ENCODE measurements around the gene DCAF17. TPM values are rescaled to one million over a fixed set of nuclear protein-coding genes. Genes with fewer than 3 reads are reported as not detected.
A peak's percentile ranks its signal among the peaks of the same experiment; 100 is the strongest.

DCAF17 gene
- total and polyA plus RNA-seq, 2 of the 13 experiments (the other 11 are each of a cell fraction or from before 2014, with no cell fraction given): 13.7 to 30.0 TPM

DNA sequence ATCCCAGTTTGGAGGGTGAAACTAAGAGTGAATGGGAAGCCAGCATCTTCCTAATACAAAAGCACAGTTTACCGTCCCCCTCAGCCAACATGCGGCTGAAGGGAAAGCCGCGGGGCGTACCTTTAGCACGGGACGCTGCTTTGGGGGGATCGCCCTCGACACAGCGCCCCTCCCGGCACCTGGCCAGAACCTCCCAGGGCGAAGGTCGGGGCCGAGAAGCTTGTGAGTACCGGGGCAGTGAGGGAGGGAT is 338 bp upstream of the DCAF17 start, which contains the start of gene METTL8 (continued):
- no peak for TF ChIP-seq CBX1 (IDR thresholded peaks at IDR 0.05; ENCODE audit: low read depth)
- peak; percentile 98 for TF ChIP-seq ZBTB7B (CRISPR knock-in tag; IDR thresholded peaks at IDR 0.05)
- TF ChIP-seq ESRRA (CRISPR knock-in tag; IDR thresholded peaks at IDR 0.05; ENCODE audit: low read depth): peak; percentile 44; the same call in 1 of the 2 replicates
- TF ChIP-seq SMAD1 (CRISPR knock-in tag; IDR thresholded peaks at IDR 0.05; ENCODE audit: borderline replicate concordance, low read depth): 0 out of 2 replicates have a peak, but pooled peaks have one; percentile 38
- TF ChIP-seq ZNF749 (CRISPR knock-in tag; IDR thresholded peaks at IDR 0.05; ENCODE audit: borderline replicate concordance): no peak
- TF ChIP-seq ATF7-NPFF (CRISPR knock-in tag; IDR thresholded peaks at IDR 0.05; ENCODE audit: low read depth): 0 out of 2 replicates have a peak, but pooled peaks have one; percentile 4
- TF ChIP-seq ZNF33A (CRISPR knock-in tag; IDR thresholded peaks at IDR 0.05; ENCODE audit: borderline replicate concordance): no peak
- TF ChIP-seq ATF2 (CRISPR knock-in tag; IDR thresholded peaks at IDR 0.05): peak; percentile 65; the same call in 1 of the 2 replicates
- TF ChIP-seq AHDC1 (CRISPR knock-in tag; IDR thresholded peaks at IDR 0.05; ENCODE audit: borderline replicate concordance): 0 out of 2 replicates have a peak, but pooled peaks have one; percentile 11
- peak; percentile 95 for TF ChIP-seq POLR2G (IDR thresholded peaks at IDR 0.05; ENCODE audit: low read depth, low read length)
- TF ChIP-seq ZNF703 (CRISPR knock-in tag; IDR thresholded peaks at IDR 0.05; ENCODE audit: borderline replicate concordance): no peak; the same call in 1 of the 2 replicates
- TF ChIP-seq, protein P1, sequence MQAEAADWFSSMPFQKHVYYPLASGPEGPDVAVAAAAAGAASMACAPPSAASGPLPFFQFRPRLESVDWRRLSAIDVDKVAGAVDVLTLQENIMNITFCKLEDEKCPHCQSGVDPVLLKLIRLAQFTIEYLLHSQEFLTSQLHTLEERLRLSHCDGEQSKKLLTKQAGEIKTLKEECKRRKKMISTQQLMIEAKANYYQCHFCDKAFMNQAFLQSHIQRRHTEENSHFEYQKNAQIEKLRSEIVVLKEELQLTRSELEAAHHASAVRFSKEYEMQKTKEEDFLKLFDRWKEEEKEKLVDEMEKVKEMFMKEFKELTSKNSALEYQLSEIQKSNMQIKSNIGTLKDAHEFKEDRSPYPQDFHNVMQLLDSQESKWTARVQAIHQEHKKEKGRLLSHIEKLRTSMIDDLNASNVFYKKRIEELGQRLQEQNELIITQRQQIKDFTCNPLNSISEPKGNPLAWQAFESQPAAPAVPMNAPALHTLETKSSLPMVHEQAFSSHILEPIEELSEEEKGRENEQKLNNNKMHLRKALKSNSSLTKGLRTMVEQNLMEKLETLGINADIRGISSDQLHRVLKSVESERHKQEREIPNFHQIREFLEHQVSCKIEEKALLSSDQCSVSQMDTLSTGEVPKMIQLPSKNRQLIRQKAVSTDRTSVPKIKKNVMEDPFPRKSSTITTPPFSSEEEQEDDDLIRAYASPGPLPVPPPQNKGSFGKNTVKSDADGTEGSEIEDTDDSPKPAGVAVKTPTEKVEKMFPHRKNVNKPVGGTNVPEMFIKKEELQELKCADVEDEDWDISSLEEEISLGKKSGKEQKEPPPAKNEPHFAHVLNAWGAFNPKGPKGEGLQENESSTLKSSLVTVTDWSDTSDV (CRISPR knock-in tag; IDR thresholded peaks at IDR 0.05): no peak
- peak; percentile 42 for TF ChIP-seq RBM22 (optimal IDR thresholded peaks at IDR 0.05; ENCODE audit: low read length)
- TF ChIP-seq YEATS2 (CRISPR knock-in tag; IDR thresholded peaks at IDR 0.05; ENCODE audit: borderline replicate concordance): 0 out of 2 replicates have a peak, but pooled peaks have one; percentile 48
- TF ChIP-seq RXRB (CRISPR knock-in tag; IDR thresholded peaks at IDR 0.05; ENCODE audit: borderline replicate concordance): peak; percentile 90
- no peak for TF ChIP-seq PAX8 (CRISPR knock-in tag; IDR thresholded peaks at IDR 0.05; ENCODE audit: borderline replicate concordance)
- TF ChIP-seq SATB2 (CRISPR knock-in tag; IDR thresholded peaks at IDR 0.05): no peak
- TF ChIP-seq FOXM1 (CRISPR knock-in tag; IDR thresholded peaks at IDR 0.05): no peak
- no peak for TF ChIP-seq TCF7 (IDR thresholded peaks at IDR 0.05; ENCODE audit: low read depth)
- peak; percentile 68; the same call in 1 of the 2 replicates for TF ChIP-seq ZNF792 (CRISPR knock-in tag; IDR thresholded peaks at IDR 0.05)
- TF ChIP-seq GZF1 (CRISPR knock-in tag; IDR thresholded peaks at IDR 0.05): peak; percentile 72; the same call in 1 of the 2 replicates
- TF ChIP-seq ZNF75D (CRISPR knock-in tag; IDR thresholded peaks at IDR 0.05; ENCODE audit: borderline replicate concordance): no peak
- TF ChIP-seq ZNF530 (CRISPR knock-in tag; IDR thresholded peaks at IDR 0.05; ENCODE audit: low read depth): no peak
